HG03280 (cell line): ENCODE data around the gene PARP11.

Experiments used
- ATAC-seq: cut with Tn5 transposase; IDR thresholded peaks from one replicate; pipeline ENCODE4 v1.9.1; 2021; ENCODE audit warnings: mild to moderate bottlenecking, moderate library complexity; ENCODE audit not compliant: unreplicated experiment

PARP11 gene, protein sequence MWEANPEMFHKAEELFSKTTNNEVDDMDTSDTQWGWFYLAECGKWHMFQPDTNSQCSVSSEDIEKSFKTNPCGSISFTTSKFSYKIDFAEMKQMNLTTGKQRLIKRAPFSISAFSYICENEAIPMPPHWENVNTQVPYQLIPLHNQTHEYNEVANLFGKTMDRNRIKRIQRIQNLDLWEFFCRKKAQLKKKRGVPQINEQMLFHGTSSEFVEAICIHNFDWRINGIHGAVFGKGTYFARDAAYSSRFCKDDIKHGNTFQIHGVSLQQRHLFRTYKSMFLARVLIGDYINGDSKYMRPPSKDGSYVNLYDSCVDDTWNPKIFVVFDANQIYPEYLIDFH

GRCh38 chr12:3872800-3873636 lies at the start of gene PARP11:
Gene PARP11 (minus strand): TSS chr12:3873399. CDS start chr12:3873229, 170 bp downstream.
- ATAC-seq: peak; percentile 99

DNA sequence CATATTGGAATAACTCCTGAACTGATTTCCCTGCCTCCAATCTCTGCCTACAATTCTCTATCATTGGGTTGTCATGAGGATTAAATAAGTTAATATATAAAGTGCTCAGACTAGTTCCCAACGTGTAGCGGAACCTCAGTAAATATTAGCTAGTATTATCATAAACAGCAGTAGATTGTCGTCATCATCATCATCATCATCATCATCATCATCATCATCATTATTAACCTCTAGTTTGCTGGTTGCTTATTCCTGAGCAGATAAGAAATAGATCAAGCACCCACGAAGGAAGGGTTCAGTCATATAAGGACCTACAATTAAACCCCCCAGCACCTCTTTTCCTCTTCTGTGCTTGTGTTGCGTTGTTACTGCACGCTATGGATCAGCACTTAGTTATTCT lies 48.8 kb upstream of the PARP11 start:
- ATAC-seq: no peak

GRCh38 chr12:3921526-3921925 lies 48.3 kb upstream of the PARP11 start:
- no peak for ATAC-seq

GRCh38 chr12:3921151-3921471 lies 47.9 kb upstream of the PARP11 start:
- no peak for ATAC-seq

DNA sequence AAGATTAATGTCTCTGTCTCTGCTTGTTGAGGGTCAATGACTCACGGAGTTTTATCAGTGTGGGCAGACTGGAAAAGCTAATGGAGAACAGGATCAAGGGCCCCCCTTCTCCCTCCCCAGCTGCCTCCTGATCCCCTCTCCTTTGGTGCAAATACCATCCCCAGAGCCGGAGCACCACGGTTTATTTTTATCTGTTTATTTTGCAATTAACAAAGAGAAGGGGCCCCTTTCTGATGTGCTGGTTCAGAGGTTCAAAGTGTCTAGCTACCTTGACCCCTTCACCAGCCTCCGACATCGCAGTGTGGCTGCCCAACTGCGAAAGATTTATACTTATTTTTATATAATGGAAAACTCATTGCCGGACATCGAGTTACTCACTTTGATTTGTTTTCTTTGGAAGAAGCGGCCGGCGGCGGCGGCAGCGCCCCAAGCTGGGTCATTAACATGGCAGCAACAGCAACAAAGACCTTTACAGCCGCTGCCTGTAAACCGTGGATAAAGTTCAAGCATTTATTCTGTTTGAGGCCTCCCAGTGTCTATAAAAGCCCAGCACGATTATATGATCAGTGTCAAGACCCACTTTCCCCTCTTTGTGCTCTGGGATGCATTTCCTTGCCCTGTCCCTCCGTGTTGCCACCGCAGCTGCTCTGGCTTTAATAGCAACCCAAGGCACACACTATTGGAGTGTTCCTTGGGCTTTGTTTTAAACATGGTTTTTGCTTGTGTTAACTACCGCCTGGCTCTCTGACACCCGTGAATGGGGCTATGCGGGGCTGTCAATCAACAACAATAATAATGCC lies 47.4 kb upstream of the PARP11 start:
- no peak for ATAC-seq

- no peak for ATAC-seq
Observed at GRCh38 chr12:3913278-3913677, 40.1 kb upstream of the PARP11 start.

GRCh38 chr12:3912863-3913262 lies 39.7 kb upstream of the PARP11 start:
- no peak for ATAC-seq

DNA sequence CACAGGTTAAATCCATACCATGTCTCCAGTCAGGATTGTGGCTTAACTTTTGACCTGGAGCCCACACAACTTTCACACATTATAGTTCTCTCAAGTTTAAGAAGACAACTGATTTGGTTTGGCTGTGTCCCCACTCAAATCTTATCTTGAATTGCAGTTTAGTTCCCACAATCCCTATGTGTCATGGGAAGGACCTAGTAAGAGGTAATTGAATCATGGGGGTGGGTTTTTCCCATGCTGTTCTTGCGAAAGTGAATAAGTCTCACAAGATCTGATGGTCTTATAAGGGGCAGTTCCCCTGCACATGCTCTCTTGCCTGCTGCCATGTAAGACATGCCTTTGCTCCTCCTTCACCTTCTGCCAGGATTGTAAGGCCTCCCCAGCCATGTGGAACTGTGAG lies 38.2 kb upstream of the PARP11 start:
- ATAC-seq: no peak

GRCh38 chr12:3905664-3906063 lies 32.5 kb upstream of the PARP11 start:
- ATAC-seq: no peak

GRCh38 chr12:3904999-3905398 lies 31.8 kb upstream of the PARP11 start:
- no peak for ATAC-seq

GRCh38 chr12:3902921-3903320 lies 29.7 kb upstream of the PARP11 start:
- ATAC-seq: no peak

GRCh38 chr12:3901116-3901515 lies 27.9 kb upstream of the PARP11 start:
- no peak for ATAC-seq

GRCh38 chr12:3898756-3899155 lies 25.6 kb upstream of the PARP11 start:
- ATAC-seq: no peak

DNA sequence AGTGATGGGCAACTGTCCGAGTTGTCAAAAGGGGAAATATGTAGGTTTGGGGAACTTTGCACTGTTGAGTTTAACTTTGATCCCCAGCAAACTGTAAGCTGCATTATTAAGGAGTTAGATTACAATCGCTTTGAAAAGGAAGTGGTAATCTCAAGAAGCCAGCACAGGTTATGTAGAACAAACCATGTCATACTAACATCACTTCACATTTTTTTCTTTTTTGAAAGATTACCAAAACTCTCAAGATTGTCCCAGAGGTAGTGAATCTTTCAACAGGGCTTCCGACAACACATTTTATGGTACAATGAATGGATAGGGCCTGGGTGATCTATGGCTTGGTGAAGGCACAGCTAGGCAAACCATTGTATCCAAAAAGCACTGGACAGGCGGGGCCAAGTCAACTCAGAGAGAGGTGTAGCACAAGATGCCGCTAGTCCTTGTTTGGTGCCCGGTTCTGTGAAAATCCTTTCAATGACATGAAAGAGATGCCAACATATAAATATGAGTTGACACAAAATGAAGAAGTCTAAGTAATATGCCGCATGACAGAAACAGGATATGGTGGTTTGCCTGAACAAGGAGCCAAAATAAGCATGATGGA lies 24.3 kb upstream of the PARP11 start:
- no peak for ATAC-seq

DNA sequence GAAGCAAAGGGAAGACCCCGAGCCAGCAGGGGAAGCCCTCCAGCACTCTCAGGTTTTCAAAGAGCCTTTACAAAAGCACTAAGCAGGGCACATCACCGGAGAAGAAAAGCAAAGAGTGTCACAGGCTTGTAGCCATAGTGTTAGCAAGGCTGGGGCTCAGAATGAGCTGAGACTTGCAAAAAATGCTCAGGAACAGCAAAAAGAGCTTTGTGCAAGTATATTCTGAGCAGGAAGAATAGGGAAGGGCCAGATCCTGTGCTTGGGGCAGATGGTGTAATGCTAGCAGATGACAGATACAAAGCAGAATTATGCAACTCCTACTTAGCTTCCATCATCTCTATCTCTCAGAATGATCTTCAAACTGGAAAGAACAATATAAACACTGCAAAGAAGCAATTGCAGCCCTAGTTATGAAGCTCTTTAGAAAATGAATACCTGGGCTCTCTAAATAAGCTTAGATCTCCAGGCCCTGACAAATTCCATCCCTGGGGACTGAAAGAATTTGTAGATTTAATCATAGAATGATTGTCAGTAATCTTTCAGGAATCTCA lies 23.7 kb upstream of the PARP11 start:
- no peak for ATAC-seq

DNA sequence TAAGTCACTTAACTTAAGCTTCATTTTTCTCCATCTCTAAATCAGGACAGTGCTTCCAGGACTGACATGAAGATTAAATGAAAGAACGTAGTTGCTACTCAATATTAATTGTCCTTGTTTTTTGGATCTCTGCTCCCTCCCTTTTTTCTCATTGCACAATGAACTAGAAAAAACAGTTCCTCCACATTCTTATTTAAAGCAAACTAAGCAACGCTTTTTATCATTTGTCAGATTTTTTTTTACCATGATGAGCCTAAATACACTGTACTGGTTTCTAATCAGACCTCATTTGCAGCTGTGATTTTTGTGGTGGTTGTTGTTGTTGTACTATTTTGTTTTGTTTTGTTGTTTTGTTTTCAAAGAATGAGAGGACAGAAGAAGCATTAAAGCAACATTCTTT lies 23.2 kb upstream of the PARP11 start:
- ATAC-seq: no peak

DNA sequence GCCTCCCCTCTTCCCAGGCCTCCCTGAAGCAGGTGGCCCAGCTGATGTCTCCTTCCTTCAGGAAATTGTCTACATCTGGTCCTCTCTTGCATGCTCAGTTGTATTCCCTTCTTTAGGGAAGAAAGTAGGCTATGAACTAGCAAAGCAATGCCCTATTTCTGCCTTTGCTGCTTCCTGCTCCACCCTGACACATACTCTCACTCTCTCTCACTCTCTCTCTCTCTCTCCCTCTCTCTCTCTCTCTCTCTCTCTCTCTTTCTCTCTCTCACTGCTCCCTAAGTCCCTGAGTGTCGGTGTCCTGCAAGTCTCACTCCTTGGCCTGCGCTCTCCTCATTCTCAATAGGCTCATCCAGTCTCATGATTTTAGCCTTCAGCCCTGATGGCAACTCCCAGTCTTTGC lies 19.4 kb upstream of the PARP11 start:
- ATAC-seq: no peak

GRCh38 chr12:3891201-3891600 lies 18.0 kb upstream of the PARP11 start:
- no peak for ATAC-seq

GRCh38 chr12:3888659-3889058 lies 15.5 kb upstream of the PARP11 start:
- no peak for ATAC-seq

- no peak for ATAC-seq
Observed at GRCh38 chr12:3885277-3886094, 12.3 kb upstream of the PARP11 start.
